OCI-LY3 (cell line): ENCODE data around the gene DCTN2.

Experiments used
- H2AFZ ChIP-seq: fragments of 200-600, 300-600 bp; shearing (Covaris generic); 2 replicates; pipeline ENCODE4 v1.6.0; 2014; ENCODE audit warnings: antibody characterized with exemption, low read depth, low read length
- H3K27ac ChIP-seq: fragments of 200-600, 300-600 bp; sonication (generic); 2 replicates; pipeline ENCODE4 v1.5.1; 2014; ENCODE audit warnings: mild to moderate bottlenecking, low read length, moderate library complexity, mixed read lengths
- H3K27me3 ChIP-seq: fragments of 200-600, 300-600 bp; sonication (generic); 2 replicates; pipeline ENCODE4 v1.6.1; 2014; ENCODE audit warnings: low read depth, low read length, mixed read lengths
- H3K36me3 ChIP-seq: fragments of 200-600, 300-600 bp; sonication (generic); replicated peaks from 2 replicates; pipeline ENCODE3; 2014; ENCODE audit warnings: low read depth, low read length, mixed read lengths
- H3K4me1 ChIP-seq: fragments of 300-600, 200-600 bp; sonication (generic); 2 replicates; pipeline ENCODE4 v1.6.1; 2014; ENCODE audit warnings: low read length, mixed read lengths
- H3K4me2 ChIP-seq: fragments of 200-600, 300-600 bp; sonication (generic); 2 replicates; pipeline ENCODE4 v1.6.1; 2014; ENCODE audit warnings: low read length, mixed read lengths
- H3K4me3 ChIP-seq: fragments of 300-600, 200-600 bp; sonication (generic); 2 replicates; pipeline ENCODE4 v1.5.1; 2014; ENCODE audit warnings: antibody characterized with exemption, mild to moderate bottlenecking, low read length, moderate library complexity
- H3K79me2 ChIP-seq: fragments of 300-600, 200-600 bp; shearing (Covaris generic); 2 replicates; pipeline ENCODE4 v1.6.1; 2014; ENCODE audit warnings: mild to moderate bottlenecking, low read length, mixed read lengths
- H3K9ac ChIP-seq: fragments of 300-600, 200-600 bp; shearing (Covaris generic); 2 replicates; pipeline ENCODE4 v1.6.0; 2014; ENCODE audit warnings: mild to moderate bottlenecking, low read length, moderate library complexity
- H3K9me3 ChIP-seq: fragments of 200-600, 300-600 bp; shearing (Covaris generic); 2 replicates; pipeline ENCODE4 v1.6.1; 2014; ENCODE audit warnings: low read length, mixed read lengths; ENCODE audit not compliant: insufficient read depth
- H4K20me1 ChIP-seq: fragments of 200-600, 300-600 bp; sonication (generic); 2 replicates; pipeline ENCODE4 v1.6.1; 2016; ENCODE audit warnings: low read length, mixed read lengths; ENCODE audit not compliant: insufficient read depth
- EZH2phosphoT487 ChIP-seq: fragments of 200-600 bp; shearing (Covaris generic); IDR thresholded peaks from 2 replicates; pipeline ENCODE4 v1.6.1; 2018; ENCODE audit warnings: antibody characterized with exemption, mixed run types, low read depth
- TF ChIP-seq, protein P1 (sequence below): fragments of 200-600, 300-600 bp; sonication (generic); IDR thresholded peaks from 2 replicates; pipeline ENCODE4 v1.5.1; 2014; ENCODE audit warnings: antibody characterized with exemption, low read length, low read depth

DCTN2 gene

DNA sequence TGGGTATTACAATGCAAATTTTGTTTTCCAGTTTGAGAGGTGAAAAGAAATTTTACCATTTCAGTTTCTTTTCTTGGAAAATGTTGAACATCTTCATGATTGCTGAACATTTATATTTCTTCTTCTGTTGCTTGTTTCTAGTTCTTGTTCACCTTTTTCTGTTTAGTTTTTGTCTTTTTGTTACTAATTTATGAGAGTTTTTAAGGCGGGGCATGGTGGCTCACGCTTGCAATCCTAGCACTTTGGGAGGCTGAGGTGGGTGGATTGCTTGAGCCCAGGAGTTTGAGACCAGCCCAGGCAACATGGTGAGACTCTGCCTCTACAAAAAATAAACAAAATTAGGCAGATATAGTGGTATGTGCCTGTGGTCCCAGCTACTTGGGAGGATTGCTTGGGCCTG lies 13.5 kb upstream of the DCTN2 start:
- TF ChIP-seq, protein P1, sequence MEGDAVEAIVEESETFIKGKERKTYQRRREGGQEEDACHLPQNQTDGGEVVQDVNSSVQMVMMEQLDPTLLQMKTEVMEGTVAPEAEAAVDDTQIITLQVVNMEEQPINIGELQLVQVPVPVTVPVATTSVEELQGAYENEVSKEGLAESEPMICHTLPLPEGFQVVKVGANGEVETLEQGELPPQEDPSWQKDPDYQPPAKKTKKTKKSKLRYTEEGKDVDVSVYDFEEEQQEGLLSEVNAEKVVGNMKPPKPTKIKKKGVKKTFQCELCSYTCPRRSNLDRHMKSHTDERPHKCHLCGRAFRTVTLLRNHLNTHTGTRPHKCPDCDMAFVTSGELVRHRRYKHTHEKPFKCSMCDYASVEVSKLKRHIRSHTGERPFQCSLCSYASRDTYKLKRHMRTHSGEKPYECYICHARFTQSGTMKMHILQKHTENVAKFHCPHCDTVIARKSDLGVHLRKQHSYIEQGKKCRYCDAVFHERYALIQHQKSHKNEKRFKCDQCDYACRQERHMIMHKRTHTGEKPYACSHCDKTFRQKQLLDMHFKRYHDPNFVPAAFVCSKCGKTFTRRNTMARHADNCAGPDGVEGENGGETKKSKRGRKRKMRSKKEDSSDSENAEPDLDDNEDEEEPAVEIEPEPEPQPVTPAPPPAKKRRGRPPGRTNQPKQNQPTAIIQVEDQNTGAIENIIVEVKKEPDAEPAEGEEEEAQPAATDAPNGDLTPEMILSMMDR, result no peak
- no peak for TF ChIP-seq EZH2phosphoT487

GRCh38 chr12:57558864-57559263 lies 11.9 kb upstream of the DCTN2 start:
- TF ChIP-seq, protein P1, result no peak
- TF ChIP-seq EZH2phosphoT487, result no peak
- Histone ChIP-seq H2AFZ (no peak overlapping the region), H3K79me2 (no peaks in the 10 kb centered on the region), H3K36me3 (no peaks in the 10 kb centered on the region), H3K9me3 (no peaks in the 10 kb centered on the region), H3K4me1 (no peaks in the 10 kb centered on the region), H4K20me1 (no peaks in the 10 kb centered on the region), H3K4me2 (no peak overlapping the region), H3K9ac (no peak overlapping the region), H3K4me3 (no peak overlapping the region), H3K27ac (no peak overlapping the region), H3K27me3 (peaks cover 12% of the 10 kb centered on the region; the same call in 1 of the 2 replicates)

More for the DNA sequence above, 13.5 kb upstream of the DCTN2 start:
- Histone ChIP-seq H3K36me3 (no peaks in the 10 kb centered on the region), H3K9me3 (no peaks in the 10 kb centered on the region), H3K27me3 (peaks cover 22% of the 10 kb centered on the region; the same call in 1 of the 2 replicates), H3K27ac (no peak overlapping the region), H3K4me3 (no peak overlapping the region), H4K20me1 (no peaks in the 10 kb centered on the region), H3K79me2 (no peaks in the 10 kb centered on the region), H3K4me2 (no peak overlapping the region), H3K4me1 (no peaks in the 10 kb centered on the region), H2AFZ (no peak overlapping the region), H3K9ac (no peak overlapping the region)

- no peak overlapping the region for H2AFZ ChIP-seq
- H3K79me2 ChIP-seq, result no peaks in the 10 kb centered on the region
- TF ChIP-seq EZH2phosphoT487, result no peak
- TF ChIP-seq, protein P1, result no peak
- no peaks in the 10 kb centered on the region for H3K4me1 ChIP-seq
- no peaks in the 10 kb centered on the region for H4K20me1 ChIP-seq
- H3K4me3 ChIP-seq, result no peak overlapping the region
- H3K9me3 ChIP-seq, result no peaks in the 10 kb centered on the region
- H3K36me3 ChIP-seq, result no peaks in the 10 kb centered on the region
- H3K27ac ChIP-seq, result no peak overlapping the region
- no peak overlapping the region for H3K4me2 ChIP-seq
- no peak overlapping the region for H3K9ac ChIP-seq
- H3K27me3 ChIP-seq, result no peaks in the 10 kb centered on the region
Observed at GRCh38 chr12:57554897-57555296, 7.9 kb upstream of the DCTN2 start.

GRCh38 chr12:57554453-57554852 lies 7.5 kb upstream of the DCTN2 start:
- Histone ChIP-seq H3K4me2 (no peak overlapping the region), H3K79me2 (no peaks in the 10 kb centered on the region), H3K27ac (no peak overlapping the region), H4K20me1 (no peaks in the 10 kb centered on the region), H3K4me1 (no peaks in the 10 kb centered on the region), H3K36me3 (no peaks in the 10 kb centered on the region), H3K27me3 (no peaks in the 10 kb centered on the region), H2AFZ (no peak overlapping the region), H3K9ac (no peak overlapping the region), H3K9me3 (no peaks in the 10 kb centered on the region), H3K4me3 (no peak overlapping the region)
- TF ChIP-seq EZH2phosphoT487, result no peak
- TF ChIP-seq, protein P1, result no peak
